GM12878 (cell line): ENCODE data around the gene POU4F3. TPM values are rescaled to one million over a fixed set of nuclear protein-coding genes. Genes with fewer than 3 reads are reported as not detected.

Source experiments
- ATAC-seq: fragments of 200-7000 bp; cut with Tn5 transposase; 3 replicates; pipeline ENCODE4 v1.9.1; 2020; ENCODE audit warnings: mild to moderate bottlenecking, moderate library complexity
- BruUV-seq: library from RNA; stranded (reverse); fragments of 400-500 nt; replicated peaks from 2 replicates; lab custom pipeline; 2021; lab: Mats Ljungman, UMichigan
- CTCF ChIA-PET: fragments of 300-600 bp; sonication (Branson Sonifier 250); formaldehyde crosslinking; extraction: SDS; loops from one replicate; lab custom pipeline; 2021; ENCODE audit warnings: inconsistent platforms; lab: Yijun Ruan, JAX
- POLR2A ChIA-PET: fragments of 350-600 bp; formaldehyde crosslinking; extraction: SDS; loops from one replicate; lab custom pipeline; 2021; ENCODE audit warnings: inconsistent platforms; lab: Charles Lee
- RAD21 ChIA-PET: fragments of 300-600 bp; sonication (Branson Sonifier 250); formaldehyde crosslinking; loops from one replicate; lab custom pipeline; 2023; ENCODE audit warnings: antibody characterized with exemption; ENCODE audit not compliant: unreplicated experiment; lab: Charles Lee
- SMC1A ChIA-PET: fragments of 300-600 bp; sonication (Branson Sonifier 250); formaldehyde crosslinking; loops from one replicate; lab custom pipeline; 2023; ENCODE audit not compliant: unreplicated experiment, uncharacterized antibody; lab: Charles Lee
- DNase-seq: peaks from one replicate; pipeline ENCODE4 v3.0.0-alpha.2; 2011; ENCODE audit warnings: low read depth, low spot score
- FAIRE-seq: peaks from 3 replicates; lab custom pipeline; 2011; peaks lifted over from hg19 to GRCh38; lab: Jason Lieb, UNC
- H2AFZ ChIP-seq: 2 replicates; pipeline ENCODE4 v1.6.0; 2011; ENCODE audit warnings: low read depth, low read length, control low read depth; ENCODE audit not compliant: control insufficient read depth
- H3K27ac ChIP-seq: 2 replicates; pipeline ENCODE4 v1.5.1; 2011; ENCODE audit warnings: control low read depth; ENCODE audit not compliant: control insufficient read depth, insufficient read depth
- H3K27me3 ChIP-seq, 2 experiments: replicated peaks in 1 of 2; 2 replicates each; pipeline versions ENCODE4 v1.6.0 to v1.6.1; 2011; ENCODE audit warnings: low read length in 1 of 2; ENCODE audit not compliant: control insufficient read depth in 2 of 2, insufficient read depth in 2 of 2
- H3K36me3 ChIP-seq, 2 experiments: 2 replicates each; pipeline ENCODE4 v1.5.1; 2011; ENCODE audit warnings: low read length in 1 of 2; ENCODE audit not compliant: control insufficient read depth in 2 of 2, insufficient read depth in 2 of 2
- H3K4me1 ChIP-seq: 2 replicates; pipeline ENCODE4 v1.6.1; 2011; ENCODE audit warnings: mild to moderate bottlenecking, low read length, moderate library complexity, mixed read lengths; ENCODE audit not compliant: control insufficient read depth, insufficient read depth
- H3K4me2 ChIP-seq: 2 replicates; pipeline ENCODE4 v1.6.0; 2011; ENCODE audit warnings: control low read depth; ENCODE audit not compliant: control insufficient read depth, insufficient read depth
- H3K4me3 ChIP-seq: fragments of 200-600 bp; sonication (generic); 2 replicates; pipeline ENCODE4 v1.5.1; 2016
- H3K79me2 ChIP-seq: 2 replicates; pipeline ENCODE4 v1.6.0; 2011; ENCODE audit warnings: low read length; ENCODE audit not compliant: control insufficient read depth, insufficient read depth
- H3K9ac ChIP-seq: 2 replicates; pipeline ENCODE4 v1.8.0; 2011; ENCODE audit warnings: low read length, control low read depth, mixed read lengths; ENCODE audit not compliant: control insufficient read depth, insufficient read depth
- H3K9me3 ChIP-seq: replicated peaks from 3 replicates; pipeline ENCODE4 v1.5.1; 2011; ENCODE audit warnings: mild to moderate bottlenecking, low read length; ENCODE audit not compliant: control insufficient read depth, insufficient read depth
- H4K20me1 ChIP-seq: 2 replicates; pipeline ENCODE4 v1.6.0; 2011; ENCODE audit not compliant: control insufficient read depth, insufficient read depth
- IKZF1 ChIP-seq: fragments of 450-650 bp; conservative IDR thresholded peaks from 2 replicates; pipeline ENCODE4 v1.6.1; 2017; ENCODE audit warnings: antibody characterized with exemption, mild to moderate bottlenecking
- RELA ChIP-seq: fragments of 450-650 bp; IDR thresholded peaks from 2 replicates; pipeline ENCODE4 v1.8.0; 2014; ENCODE audit warnings: borderline replicate concordance; ENCODE audit not compliant: partially characterized antibody
- RUNX3 ChIP-seq: IDR thresholded peaks from 2 replicates; pipeline ENCODE4 v1.6.1; 2012; ENCODE audit warnings: low read length, inconsistent platforms
- WGBS: methylation state at CpG from one replicate; pipeline ENCODE4 v1.1.6; 2016; ENCODE audit warnings: low lambda C conversion rate; ENCODE audit not compliant: insufficient replicate concordance, insufficient coverage; ENCODE audit errors: missing lambda C conversion rate; 5-methylcytosine and 5-hydroxymethylcytosine counted together
- in situ Hi-C: fragments of 300-500 bp; cut with MboI; formaldehyde crosslinking; loops from 9 replicates; pipeline ENCODE4 v1.14.3; 2018; ENCODE audit warnings: mixed read lengths
- intact Hi-C: fragments of 100-400 bp; cut with micrococcal nuclease; formaldehyde crosslinking; loops from one replicate; pipeline ENCODE4 v1.14.2; 2022; ENCODE audit not compliant: unreplicated experiment
- polyA plus RNA-seq, 11 experiments: library from polyadenylated mRNA; depleted of rRNA in 4 of 11; unstranded in 6 of 11; stranded (reverse) in 5 of 11; fragments of >200 nt; fragmentation: Nextera tagmentation in 4 of 11; fragmentation: Illumina TruSeq in 1 of 11; extraction: Ambion mirVana in 4 of 11; extraction: Trizol in 1 of 11; gene quantifications; 1 replicate in 1 of 11; 2 replicates in 10 of 11; pipeline versions ENCODE4 v1.2.1 to v1.2.3, GENCODE V29; 2011 to 2016; ENCODE audit warnings: inconsistent platforms in 2 of 11, missing spikeins in 2 of 11, low read depth in 1 of 11
- total RNA-seq, 4 experiments: library from RNA; depleted of rRNA in 3 of 4; stranded (reverse); fragments of >200 nt in 3 of 4; fragmentation: Illumina TruSeq in 1 of 4; extraction: Trizol in 1 of 4; gene quantifications; 2 replicates each; pipeline versions ENCODE4 v1.2.1 to v1.2.3, GENCODE V29; 2013 to 2021
- TF ChIP-seq, protein P1 (sequence below): fragments of 450-650 bp; formaldehyde crosslinking; IDR thresholded peaks from 2 replicates; pipeline ENCODE4 v1.4.0; 2020; ENCODE audit warnings: mild to moderate bottlenecking, moderate library complexity

Gene POU4F3
- total and polyA plus RNA-seq, 10 of the 15 experiments (the other 5 are each of a cell fraction or from before 2014, with no cell fraction given): 0.03 to 0.19 (median 0.08) TPM; not detected in 5

DNA sequence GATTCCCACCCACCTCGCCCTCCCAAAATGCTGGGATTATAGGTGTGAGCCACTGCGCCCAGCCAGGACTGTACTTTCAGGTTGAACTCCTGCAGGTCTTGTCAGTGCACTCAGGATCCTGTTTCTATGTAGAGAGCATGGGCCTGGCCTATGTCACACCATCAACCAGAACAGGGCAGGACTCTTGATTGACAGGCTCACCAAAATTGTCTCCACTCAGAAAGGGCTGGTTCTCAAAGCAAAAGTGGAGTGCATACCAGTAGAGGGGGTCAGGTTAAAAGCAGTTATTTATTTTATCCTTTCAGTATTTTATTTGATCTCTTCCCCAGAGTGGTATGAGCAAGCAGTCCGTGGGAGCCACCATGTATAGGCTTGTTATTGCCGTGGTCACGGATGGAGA, 27.4 kb upstream of the POU4F3 start (continued):
- TF ChIP-seq, protein P1, sequence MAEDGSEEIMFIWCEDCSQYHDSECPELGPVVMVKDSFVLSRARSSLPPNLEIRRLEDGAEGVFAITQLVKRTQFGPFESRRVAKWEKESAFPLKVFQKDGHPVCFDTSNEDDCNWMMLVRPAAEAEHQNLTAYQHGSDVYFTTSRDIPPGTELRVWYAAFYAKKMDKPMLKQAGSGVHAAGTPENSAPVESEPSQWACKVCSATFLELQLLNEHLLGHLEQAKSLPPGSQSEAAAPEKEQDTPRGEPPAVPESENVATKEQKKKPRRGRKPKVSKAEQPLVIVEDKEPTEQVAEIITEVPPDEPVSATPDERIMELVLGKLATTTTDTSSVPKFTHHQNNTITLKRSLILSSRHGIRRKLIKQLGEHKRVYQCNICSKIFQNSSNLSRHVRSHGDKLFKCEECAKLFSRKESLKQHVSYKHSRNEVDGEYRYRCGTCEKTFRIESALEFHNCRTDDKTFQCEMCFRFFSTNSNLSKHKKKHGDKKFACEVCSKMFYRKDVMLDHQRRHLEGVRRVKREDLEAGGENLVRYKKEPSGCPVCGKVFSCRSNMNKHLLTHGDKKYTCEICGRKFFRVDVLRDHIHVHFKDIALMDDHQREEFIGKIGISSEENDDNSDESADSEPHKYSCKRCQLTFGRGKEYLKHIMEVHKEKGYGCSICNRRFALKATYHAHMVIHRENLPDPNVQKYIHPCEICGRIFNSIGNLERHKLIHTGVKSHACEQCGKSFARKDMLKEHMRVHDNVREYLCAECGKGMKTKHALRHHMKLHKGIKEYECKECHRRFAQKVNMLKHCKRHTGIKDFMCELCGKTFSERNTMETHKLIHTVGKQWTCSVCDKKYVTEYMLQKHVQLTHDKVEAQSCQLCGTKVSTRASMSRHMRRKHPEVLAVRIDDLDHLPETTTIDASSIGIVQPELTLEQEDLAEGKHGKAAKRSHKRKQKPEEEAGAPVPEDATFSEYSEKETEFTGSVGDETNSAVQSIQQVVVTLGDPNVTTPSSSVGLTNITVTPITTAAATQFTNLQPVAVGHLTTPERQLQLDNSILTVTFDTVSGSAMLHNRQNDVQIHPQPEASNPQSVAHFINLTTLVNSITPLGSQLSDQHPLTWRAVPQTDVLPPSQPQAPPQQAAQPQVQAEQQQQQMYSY: no peak
- no peak for TF ChIP-seq IKZF1

DNA sequence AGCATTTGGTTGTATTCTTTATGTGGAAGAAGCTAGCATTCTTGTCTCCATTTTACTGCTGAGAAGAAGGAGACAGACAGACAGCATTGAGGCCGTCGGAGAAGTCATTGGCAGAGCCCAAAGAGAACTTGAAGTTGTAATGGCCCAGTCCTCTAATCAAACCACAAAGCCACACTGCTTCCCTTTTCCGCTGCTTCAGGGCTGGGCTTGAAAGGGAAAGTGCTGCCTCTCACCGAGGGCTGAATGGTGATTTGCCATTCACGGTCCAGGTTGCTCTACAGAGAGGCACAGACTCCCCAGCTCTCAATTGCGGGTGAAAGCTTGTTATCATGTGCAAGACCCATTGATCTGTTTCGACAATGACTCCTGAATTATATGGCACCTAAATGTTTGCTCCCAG, 25.6 kb upstream of the POU4F3 start:
- ChIA-PET POLR2A (no interaction called here), CTCF (interaction anchor here (0.6 kb wide), 2 partner anchors 39 to 179 kb away, joined by 3 read pairs; no protein-coding TSS in a partner anchor), SMC1A (interaction anchor here (0.7 kb wide), 1 partner anchor 10 kb away, joined by 4 read pairs; no protein-coding TSS in a partner anchor), RAD21 (no interaction called here)
- H2AFZ ChIP-seq: no peak overlapping the region
- no peaks in the 10 kb centered on the region for H3K9me3 ChIP-seq
- 2% methylated on average over 7 of the region's 7 CpGs for WGBS
- in situ Hi-C loops (no loop called here), intact Hi-C loops (no loop called here)
- H4K20me1 ChIP-seq: no peaks in the 10 kb centered on the region
- no peaks in the 10 kb centered on the region for H3K4me1 ChIP-seq
- no peak overlapping the region for H3K4me3 ChIP-seq
- H3K79me2 ChIP-seq: no peaks in the 10 kb centered on the region
- ATAC-seq (peak; percentile 54), FAIRE-seq (peak; percentile 7), DNase-seq (no peak)
- H3K27me3 ChIP-seq: 0 out of 4 replicates have a peak, but pooled peaks cover 0 to 1% of the 10 kb centered on the region in 2 experiments
- TF ChIP-seq RELA: no peak
- 0 out of 2 replicates have a peak, but pooled peaks have one; percentile 12 for TF ChIP-seq RUNX3
- no peak overlapping the region for H3K27ac ChIP-seq
- H3K4me2 ChIP-seq: no peak overlapping the region
- no peak overlapping the region for H3K9ac ChIP-seq
- no peaks in the 10 kb centered on the region for H3K36me3 ChIP-seq
- no TSS peak for BruUV-seq
